Neural progenitor cell (in vitro differentiated cells): Measurements from ENCODE around the gene ENDOU.

Source experiments
- EZH2 ChIP-seq: fragments of 200-600 bp; sonication (generic); IDR thresholded peaks from 2 replicates; pipeline ENCODE4 v1.6.1; 2017; ENCODE audit warnings: antibody characterized with exemption, mild to moderate bottlenecking, moderate library complexity
- TF ChIP-seq, protein P1 (sequence below): fragments of 200-600 bp; sonication (generic); IDR thresholded peaks from 2 replicates; pipeline ENCODE4 v1.5.1; 2017; ENCODE audit warnings: antibody characterized with exemption, mild to moderate bottlenecking

DNA sequence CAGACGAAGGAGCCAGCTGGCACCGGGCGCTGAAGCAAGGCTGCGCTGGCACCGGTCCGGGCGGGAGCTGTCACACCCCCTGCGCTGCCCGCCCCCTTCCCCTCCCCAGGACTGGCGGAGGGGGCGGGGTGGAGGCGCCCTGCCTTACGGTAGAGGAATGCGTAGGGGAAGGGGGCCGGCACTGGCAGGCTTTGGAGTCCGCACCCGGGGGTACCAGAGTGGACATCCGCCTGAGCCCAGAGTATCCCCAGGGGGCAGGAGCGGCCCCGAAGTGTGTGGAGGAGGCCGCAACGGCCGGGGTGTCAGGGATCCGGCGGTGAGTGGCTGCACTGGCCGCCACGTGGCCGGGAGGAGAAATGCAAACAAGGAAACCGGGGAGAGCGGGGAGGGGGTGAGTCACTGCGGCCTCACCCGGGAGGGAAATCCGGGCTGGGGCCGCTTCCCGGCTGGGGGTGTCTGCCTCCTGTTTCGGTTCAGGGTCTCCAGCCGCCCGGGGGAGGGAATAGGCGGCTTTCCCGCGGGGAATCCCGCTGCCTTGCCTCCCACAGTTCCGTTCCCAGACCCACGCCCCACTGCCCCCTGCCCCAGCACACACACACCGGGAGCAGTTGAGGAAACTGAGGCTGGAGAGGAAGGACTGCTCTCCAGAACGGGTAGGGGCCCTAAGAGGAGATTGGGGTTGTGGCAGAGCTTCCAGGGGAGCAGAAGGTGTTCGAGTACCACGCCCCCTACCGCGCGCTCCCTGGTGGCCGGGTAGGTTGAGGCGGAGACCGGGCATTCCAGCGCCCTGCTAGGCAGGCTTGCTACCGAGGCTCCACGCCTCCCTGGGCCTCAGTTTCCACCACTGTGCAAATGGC is 33.8 kb upstream of the ENDOU start, which contains the start of gene RAPGEF3:
- TF ChIP-seq, protein P1, sequence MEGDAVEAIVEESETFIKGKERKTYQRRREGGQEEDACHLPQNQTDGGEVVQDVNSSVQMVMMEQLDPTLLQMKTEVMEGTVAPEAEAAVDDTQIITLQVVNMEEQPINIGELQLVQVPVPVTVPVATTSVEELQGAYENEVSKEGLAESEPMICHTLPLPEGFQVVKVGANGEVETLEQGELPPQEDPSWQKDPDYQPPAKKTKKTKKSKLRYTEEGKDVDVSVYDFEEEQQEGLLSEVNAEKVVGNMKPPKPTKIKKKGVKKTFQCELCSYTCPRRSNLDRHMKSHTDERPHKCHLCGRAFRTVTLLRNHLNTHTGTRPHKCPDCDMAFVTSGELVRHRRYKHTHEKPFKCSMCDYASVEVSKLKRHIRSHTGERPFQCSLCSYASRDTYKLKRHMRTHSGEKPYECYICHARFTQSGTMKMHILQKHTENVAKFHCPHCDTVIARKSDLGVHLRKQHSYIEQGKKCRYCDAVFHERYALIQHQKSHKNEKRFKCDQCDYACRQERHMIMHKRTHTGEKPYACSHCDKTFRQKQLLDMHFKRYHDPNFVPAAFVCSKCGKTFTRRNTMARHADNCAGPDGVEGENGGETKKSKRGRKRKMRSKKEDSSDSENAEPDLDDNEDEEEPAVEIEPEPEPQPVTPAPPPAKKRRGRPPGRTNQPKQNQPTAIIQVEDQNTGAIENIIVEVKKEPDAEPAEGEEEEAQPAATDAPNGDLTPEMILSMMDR: peak; percentile 48
- peak; percentile 62 for TF ChIP-seq EZH2
